Measurements from ENCODE around the gene DKC1. TPM values are rescaled to one million over a fixed set of nuclear protein-coding genes. Genes with fewer than 3 reads are reported as not detected.

The DKC1 gene
- total RNA-seq, 2 donors from 2014 or later, result 17.9 to 26.0 TPM

GRCh38 chrX:154775419-154776349 lies 13.0 kb downstream of the DKC1 start:
- H3K4me1 ChIP-seq, result no peaks in the 10 kb centered on the region
- 71 to 77% methylated on average over 10 to 13 of the region's 15 CpGs for WGBS, 2 donors
- peaks cover 0 to 4% of the 10 kb centered on the region in 2 donors for H3K36me3 ChIP-seq (replicated peaks in 1 of 2; ENCODE audit: insufficient read depth in 1 of 2, low read depth in 2 of 2)
- DNase-seq (peak in 3 of 4 donors; percentile 31 to 51 (median 37)), ATAC-seq (peak; percentile 63)
- no peak overlapping the region for H3K4me3 ChIP-seq
- H3K27ac ChIP-seq, result no peak overlapping the region
- no peaks in the 10 kb centered on the region for H3K9me3 ChIP-seq
- intact Hi-C loops (cut with DNase I), result no loop called here
- TF ChIP-seq CTCF (IDR thresholded peaks at IDR 0.05), result no peak
- no peak for TF ChIP-seq POLR2A (IDR thresholded peaks at IDR 0.05)
- H3K27me3 ChIP-seq, result no peaks in the 10 kb centered on the region

GRCh38 chrX:154776753-154777152 lies 14.1 kb downstream of the DKC1 start:
- Histone ChIP-seq H3K27me3 (no peaks in the 10 kb centered on the region), H3K27ac (no peak overlapping the region), H3K4me3 (no peak overlapping the region), H3K9me3 (no peaks in the 10 kb centered on the region), H3K4me1 (no peaks in the 10 kb centered on the region), H3K36me3 (replicated peaks in 1 of 2; ENCODE audit: insufficient read depth in 1 of 2, low read depth in 2 of 2) (peaks cover 0 to 4% of the 10 kb centered on the region in 2 donors)
- DNase-seq (no peak), ATAC-seq (no peak)
- 93 to 95% methylated on average over 2 of the region's 2 CpGs for WGBS, 2 donors
- intact Hi-C loops (cut with DNase I), result no loop called here
- TF ChIP-seq CTCF (IDR thresholded peaks at IDR 0.05) (no peak), POLR2A (IDR thresholded peaks at IDR 0.05) (no peak)

GRCh38 chrX:154779261-154779660 lies 16.6 kb downstream of the DKC1 start:
- no peak overlapping the region for H3K27ac ChIP-seq
- intact Hi-C loops (cut with DNase I), result no loop called here
- H3K36me3 ChIP-seq (replicated peaks in 1 of 2; ENCODE audit: insufficient read depth in 1 of 2, low read depth in 2 of 2), result peaks cover 0 to 4% of the 10 kb centered on the region in 2 donors
- ATAC-seq (no peak), DNase-seq (no peak)
- no peaks in the 10 kb centered on the region for H3K4me1 ChIP-seq
- H3K27me3 ChIP-seq, result no peaks in the 10 kb centered on the region
- no peak for TF ChIP-seq POLR2A (IDR thresholded peaks at IDR 0.05)
- TF ChIP-seq CTCF (IDR thresholded peaks at IDR 0.05), result no peak
- 83 to 85% methylated on average over 2 to 4 of the region's 4 CpGs for WGBS, 2 donors
- H3K4me3 ChIP-seq, result no peak overlapping the region
- no peaks in the 10 kb centered on the region for H3K9me3 ChIP-seq

GRCh38 chrX:154780968-154781367 lies 18.3 kb downstream of the DKC1 start:
- H3K4me1 ChIP-seq, result peaks cover 2% of the 10 kb centered on the region
- no peaks in the 10 kb centered on the region for H3K36me3 ChIP-seq (replicated peaks in 1 of 2; ENCODE audit: insufficient read depth in 1 of 2, low read depth in 2 of 2)
- WGBS, 2 donors, result 92 to 94% methylated on average over 4 to 5 of the region's 9 CpGs
- no peak for DNase-seq
- no peaks in the 10 kb centered on the region for H3K9me3 ChIP-seq
- H3K27ac ChIP-seq, result no peak overlapping the region
- intact Hi-C loops (cut with DNase I), result no loop called here
- no peak overlapping the region for H3K4me3 ChIP-seq
- TF ChIP-seq POLR2A (IDR thresholded peaks at IDR 0.05) (no peak), CTCF (IDR thresholded peaks at IDR 0.05) (no peak)
- no peak for ATAC-seq
- no peaks in the 10 kb centered on the region for H3K27me3 ChIP-seq

All from body of pancreas (tissue), 4 donors.